Effector CD8-positive, alpha-beta T cell (primary cell): ENCODE results near the gene RPH3AL.

Experiments
- DNase-seq: peaks from one replicate; lab custom pipeline; 2025; lab: John Stamatoyannopoulos, UW

The RPH3AL gene

DNA sequence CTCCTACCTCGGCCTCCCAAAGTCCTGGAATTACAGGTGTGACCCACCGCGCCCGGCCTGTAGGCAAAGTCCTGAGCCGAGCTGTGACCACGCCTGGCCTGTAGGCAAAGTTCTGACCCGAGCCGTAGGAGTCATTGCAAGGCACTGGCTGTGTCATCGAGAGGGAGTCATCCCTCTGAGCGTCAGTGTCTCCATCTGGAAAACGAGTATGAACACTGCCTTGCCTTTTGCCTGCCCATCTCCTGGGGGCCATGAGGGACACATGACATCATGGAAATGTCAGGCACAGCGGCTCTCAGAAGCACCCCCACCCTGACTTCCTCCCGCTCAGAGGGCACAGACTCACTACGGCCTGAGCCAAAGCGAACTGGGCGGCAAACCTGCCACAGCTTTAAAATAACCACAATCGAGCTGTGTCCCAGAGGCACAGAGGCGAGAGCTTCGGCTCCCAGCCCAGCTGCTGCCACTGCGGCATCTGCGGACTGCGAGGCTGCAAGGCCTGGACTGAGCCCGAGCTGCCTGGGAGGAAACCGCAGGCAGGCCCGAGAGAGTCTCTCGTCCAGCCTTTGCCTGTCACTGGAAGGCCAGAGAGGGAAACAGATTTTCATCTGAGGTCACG, 50.8 kb downstream of the RPH3AL start:
- DNase-seq: no peak

DNA sequence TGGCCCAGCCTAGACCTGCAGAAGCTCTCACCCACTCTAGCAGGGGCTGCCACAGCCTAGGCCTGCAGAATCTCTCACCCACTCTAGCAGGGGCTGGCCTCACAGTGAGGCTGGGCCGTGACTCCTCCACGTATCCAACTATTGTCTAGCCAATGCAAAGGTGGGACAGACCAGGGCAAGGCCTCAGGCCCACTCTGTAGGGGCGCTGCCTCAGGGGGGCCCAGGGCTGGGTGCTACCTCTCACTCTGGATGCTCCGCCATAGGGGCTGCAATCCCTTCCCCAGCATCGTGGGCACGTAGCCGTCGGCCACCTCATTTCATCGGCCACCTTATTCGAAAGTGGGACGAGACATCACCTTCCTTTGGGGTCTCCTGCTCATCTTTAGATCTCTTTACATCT, 51.7 kb downstream of the RPH3AL start:
- no peak for DNase-seq

DNA sequence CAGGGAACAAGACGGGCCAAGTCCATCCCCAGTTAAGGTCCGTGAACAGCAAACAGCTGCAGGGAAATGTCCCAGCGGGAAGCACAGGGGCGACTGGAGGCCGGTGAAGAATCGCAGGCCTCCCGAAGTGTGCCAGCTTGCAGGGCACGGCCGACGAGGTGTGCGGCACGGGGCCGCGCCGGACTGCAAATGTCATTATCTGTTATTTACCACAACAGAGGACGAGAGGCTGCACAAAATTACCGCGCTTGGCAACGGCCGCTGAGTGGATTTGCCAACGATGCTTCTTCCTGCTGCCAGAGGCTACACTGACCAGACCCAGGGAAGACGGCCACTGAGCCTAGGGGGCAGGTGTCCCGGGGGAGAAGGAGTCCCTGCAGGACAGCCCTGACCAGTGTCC, 53.1 kb downstream of the RPH3AL start:
- no peak for DNase-seq

DNA sequence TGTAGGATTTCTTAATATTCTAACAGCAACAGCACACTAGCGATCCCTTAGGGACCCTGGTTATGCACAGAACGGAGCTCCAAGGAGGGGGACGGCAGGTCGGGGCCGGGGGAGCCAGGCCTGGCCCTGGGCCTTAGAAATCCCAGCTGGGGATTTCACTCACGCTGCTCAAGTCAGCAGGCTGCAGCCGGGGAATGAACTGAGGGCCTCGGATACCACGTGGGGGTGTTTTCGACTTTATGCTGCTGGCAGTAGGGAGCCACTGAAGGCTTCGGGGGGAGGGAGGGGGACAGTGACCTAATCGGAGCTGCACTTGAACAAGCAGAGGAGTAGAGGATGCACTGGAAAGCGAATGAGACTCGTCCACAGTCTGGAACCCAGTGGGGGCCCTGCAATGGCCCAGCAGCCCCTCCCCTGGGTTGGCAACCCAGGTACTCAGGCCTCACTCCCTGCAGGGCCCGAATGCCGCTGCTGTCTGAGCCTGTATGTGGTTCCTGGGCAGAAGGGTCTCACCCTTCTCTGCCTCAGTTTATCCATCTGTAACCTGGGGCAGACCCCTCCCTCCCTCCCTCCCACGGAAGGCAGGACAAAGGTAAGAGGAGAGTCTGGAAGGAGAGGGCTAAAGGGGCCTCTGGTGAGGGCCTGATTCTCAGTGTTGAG, 53.7 kb downstream of the RPH3AL start:
- DNase-seq: no peak

DNA sequence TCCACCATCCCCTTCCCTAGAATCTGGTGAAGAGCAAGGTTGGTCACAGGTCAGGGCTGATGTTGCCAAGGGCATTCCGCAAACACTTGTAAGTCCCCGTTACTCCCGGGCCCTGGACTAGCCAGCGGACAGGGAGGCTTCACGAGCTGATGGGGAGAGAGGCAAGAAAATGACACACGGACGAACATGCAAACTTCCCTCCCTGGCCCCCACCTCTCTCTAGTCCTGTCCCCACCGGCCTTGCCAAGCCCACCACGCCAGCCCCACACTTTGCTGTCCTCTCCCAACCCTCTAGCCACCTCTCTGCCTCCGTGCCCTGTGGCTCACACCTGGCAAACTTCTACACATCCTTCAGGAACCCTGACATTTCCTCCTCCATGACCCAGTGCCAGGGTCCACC, 54.8 kb downstream of the RPH3AL start:
- DNase-seq: no peak

DNA sequence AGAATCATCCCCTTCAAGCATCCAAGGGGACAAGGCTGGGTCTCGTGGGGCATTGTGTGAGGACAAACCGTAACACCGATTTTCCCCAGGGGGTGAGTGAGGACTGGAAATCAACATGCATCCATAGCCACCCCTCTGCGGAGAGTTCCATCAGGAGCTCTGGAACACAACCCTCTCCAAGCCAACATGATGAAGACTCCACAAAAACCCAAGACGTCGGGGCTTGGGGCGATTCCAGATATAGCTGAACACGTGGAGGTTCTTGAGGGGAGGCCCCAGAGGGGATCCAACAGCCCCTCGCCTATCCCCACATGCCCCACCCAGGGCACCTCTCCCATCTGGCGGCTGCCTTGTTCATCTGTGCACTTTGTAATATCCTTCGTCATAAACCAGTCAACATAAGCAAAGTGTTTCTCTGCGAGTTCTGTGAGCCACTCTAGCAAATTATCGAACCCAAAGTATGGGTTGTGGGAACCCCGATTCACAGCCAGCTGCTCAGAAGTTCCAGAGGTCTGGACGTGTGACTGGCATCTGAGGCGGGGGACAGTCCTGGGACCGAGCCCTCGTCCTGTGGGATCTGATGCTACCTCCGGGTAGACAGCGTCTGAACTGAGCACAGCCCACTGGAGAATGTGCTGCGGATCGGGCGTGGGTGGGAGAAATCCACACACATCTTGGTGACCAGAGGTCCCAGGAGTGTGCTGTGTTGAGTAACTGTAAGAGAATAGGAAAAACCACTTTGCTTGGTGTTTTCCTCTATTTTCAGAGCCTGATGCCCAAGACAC, 55.5 kb downstream of the RPH3AL start:
- no peak for DNase-seq

DNA sequence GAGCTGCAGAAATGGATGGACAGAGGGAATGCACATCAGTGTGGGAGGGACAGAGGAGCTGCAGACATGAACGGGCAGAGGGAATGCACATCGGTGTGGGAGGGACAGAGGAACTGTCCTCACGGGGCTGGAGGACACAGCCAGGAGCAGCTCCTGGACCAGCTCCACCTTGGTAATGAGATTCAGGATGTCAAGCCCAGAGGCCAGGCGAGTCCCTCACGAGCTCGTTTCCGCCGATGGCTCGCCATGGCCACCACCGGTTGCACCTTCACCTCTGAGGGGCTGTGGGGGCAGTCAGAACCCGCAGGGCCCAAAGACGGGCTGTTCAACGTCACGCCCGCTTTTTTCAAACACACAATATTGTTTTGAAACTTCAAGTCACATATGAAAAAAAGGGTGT, 56.2 kb downstream of the RPH3AL start:
- DNase-seq: no peak

DNA sequence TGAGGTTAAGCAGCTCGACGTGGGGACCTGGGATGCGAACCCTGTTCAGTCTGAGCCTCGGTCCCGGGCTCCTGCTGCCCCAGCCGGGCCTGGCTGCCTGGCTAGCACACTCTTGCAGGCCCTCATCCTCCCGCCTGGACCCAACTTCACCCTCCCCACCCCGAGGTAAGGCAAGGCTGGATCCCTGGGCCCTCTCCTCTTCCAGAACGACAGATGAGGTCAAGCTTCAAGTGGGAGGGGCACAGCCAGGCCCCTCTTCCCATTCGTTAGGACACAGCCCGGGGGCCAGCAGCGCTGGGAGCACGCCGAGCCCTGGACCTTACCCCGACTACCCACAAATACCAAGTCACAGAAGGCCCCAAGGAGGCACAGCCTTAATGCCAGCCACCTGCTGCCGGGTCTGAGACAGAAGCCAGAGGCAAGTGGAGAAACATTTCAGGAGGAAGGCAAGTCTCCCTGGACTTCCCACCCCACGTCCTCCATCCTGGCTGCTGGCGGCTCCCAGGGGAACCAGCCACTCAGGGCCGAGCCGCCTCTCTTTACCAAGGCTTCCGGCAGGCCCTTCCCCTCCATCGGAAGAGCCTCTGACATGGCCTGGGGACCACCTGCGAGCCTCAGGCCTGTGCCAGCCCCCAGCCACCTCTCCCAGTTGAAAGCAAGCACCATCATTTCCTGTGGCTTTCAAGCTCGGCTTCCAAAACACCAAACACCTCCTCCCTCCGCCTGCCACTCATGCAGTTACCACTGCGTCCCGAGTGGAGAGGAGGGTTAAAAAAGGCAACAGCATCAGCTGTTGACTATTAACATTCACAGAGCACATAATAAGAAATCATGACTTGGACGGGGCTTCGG, 59.9 kb downstream of the RPH3AL start:
- DNase-seq: no peak

DNA sequence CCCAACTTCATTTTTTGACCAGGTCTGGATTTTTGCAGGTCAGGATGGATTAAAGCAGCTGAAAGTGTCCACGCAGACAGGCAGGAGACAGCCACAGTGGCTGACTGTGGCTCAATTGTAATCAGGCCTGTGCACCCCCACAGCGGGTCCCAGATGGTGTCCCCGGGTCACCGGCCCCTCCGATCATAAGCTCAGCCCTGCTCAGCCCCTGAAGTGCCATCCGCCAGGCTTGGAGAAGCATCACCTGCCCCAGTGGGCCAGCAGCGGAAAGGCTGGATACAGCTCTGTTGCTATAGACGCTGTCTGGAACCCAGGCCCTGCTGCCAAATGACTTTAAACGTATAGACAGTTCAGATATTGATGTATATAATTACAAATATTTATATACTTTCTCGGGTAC, 60.6 kb downstream of the RPH3AL start:
- DNase-seq: no peak

DNA sequence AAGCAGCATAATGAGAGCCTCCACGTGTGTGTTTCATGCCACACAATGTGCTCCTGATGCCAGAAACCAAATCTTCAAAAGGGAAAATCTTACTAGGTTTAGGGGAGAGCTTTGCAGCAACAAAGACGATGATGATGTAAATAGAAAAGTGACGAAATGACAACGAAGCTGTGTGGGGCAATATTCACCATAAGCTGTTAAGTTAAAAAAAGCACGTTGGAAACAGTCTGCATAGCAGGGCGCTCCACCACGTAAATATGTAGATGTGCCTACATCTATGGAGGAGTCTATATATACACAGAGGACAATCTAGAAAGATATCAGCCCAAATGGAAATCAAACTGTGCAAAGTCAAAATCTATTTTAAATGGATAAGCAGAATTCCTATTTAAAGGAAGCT, 61.0 kb downstream of the RPH3AL start:
- no peak for DNase-seq

DNA sequence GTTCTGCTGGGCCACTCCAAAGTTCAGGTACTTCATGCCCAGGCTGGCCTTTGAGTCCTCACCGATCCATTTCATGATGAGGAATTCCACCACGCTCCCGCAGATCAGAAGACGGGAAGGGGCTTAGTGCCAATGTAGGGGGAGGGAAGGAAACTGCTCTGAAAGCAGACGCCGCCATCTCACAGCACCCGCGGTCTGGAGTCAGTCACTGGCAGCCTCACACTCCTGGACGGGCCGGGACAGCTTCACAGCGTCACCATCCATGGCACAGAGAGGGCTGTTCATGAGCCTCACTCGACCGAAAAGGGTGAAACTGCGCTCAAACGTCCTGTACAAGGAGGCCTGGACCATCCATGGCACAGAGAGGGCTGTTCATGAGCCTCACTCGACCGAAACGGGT, 62.0 kb downstream of the RPH3AL start:
- DNase-seq: no peak

DNA sequence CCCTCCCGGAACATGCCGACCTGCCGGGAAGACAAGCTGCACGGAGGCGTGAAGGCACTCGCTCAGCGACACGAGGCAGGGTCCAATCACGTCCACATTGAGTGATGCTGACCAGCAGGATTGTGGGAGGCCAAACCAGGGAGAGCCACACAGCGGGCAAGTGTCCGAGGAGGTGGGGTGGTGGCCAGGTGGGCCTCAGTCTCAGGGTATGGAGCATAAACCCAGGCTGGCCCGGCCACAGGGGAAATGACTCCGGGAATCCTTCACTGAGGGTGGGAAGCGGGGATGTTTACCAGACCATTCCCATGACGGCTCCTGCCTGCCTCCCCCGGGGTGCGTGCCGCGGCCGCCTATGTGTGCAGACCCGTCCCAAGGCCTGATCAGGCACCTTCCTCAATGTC, 62.5 kb downstream of the RPH3AL start:
- no peak for DNase-seq

DNA sequence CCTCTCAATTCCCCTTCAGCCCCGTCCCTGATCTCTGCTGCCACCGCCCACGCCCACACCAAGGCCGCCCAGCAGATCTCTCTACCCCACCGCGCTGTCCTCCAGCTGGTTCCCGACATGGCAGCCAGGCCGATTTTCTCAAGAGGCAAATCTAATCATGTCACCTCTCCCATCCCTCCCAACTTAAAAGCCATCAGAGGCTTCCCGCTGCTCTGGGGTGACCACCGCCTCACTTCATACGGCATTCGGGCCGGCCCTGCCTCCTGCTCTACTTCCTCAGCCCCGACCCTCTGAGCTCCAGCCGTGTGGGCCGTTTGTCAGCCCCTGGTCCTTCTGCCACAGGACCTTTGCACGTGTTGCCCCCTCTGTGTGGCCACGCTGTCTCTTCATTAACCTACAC, 63.2 kb downstream of the RPH3AL start:
- DNase-seq: no peak

DNA sequence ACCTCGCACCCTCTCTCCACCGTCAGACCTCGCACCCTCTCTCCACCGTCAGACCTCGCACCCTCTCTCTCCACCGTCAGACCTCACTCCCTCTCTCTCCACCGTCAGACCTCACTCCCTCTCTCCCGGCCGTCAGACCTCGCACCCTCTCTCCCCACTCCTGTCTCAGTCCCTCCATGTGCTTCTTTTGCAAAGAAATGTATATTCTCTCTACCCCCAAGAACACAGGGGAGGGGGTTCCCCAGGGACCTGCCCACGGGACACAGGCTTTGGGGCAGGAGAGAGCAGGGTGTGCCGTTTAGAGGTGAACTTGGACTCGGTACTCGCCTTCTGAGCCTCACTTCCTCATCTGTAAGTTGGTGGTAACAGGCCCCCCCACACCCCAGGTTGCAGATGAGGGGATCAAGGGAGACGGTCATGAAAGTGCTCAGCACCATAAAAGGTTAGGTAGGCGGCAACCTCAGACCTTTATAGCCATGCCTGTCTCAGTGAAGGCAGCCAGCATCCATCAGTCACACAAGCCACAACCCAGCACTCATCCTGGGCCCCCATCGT, 63.7 kb downstream of the RPH3AL start:
- DNase-seq: no peak

DNA sequence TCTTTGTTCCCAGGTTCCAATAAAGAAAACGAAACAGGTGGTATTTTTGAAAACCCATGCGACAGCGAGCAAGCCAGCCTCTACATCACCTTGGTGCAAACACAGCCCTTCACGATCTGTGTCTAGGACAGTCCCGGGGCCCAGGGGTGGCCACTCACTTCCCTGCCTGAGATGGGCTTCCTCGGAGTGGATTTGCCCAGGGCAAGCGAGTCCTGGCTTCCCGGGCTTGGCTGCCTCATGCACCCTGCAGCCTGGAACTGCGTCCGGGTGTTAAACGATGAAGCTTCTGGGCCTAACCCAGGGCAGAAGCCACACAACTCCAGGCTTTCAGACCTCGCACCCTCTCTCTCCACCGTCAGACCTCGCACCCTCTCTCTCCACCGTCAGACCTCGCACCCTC, 66.0 kb downstream of the RPH3AL start:
- no peak for DNase-seq

DNA sequence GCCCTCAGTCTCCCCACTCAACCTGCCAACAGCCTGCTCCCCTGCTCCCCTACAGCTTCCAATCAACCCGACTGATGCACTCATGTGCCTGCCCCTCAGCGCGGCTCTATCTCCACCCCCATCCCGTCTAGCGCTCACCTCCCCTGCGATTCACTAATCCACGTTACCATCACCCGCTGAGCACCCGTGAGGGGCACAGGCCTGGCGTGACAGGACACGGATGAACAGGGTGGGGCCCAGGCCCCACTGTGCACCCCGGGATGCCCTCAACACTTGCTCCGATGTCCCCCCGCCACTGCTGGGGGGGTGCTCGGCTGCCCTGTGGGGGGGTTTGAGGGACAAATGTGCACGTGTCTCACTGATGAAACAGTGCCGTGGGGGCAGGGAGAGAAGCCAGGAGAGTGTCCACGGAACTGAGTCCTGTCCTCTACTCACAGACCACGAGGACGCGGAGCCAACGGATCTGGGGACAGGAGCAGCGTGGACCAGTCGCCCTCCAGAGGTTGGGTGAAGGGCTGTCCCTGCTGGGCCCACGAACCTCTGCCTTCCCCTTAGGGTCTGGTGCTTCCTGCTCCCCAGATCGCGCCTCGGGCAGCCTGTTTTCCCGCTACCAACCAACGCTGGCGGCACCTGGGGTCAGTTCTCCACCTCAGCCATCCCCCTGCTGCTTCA, 66.7 kb downstream of the RPH3AL start:
- no peak for DNase-seq

DNA sequence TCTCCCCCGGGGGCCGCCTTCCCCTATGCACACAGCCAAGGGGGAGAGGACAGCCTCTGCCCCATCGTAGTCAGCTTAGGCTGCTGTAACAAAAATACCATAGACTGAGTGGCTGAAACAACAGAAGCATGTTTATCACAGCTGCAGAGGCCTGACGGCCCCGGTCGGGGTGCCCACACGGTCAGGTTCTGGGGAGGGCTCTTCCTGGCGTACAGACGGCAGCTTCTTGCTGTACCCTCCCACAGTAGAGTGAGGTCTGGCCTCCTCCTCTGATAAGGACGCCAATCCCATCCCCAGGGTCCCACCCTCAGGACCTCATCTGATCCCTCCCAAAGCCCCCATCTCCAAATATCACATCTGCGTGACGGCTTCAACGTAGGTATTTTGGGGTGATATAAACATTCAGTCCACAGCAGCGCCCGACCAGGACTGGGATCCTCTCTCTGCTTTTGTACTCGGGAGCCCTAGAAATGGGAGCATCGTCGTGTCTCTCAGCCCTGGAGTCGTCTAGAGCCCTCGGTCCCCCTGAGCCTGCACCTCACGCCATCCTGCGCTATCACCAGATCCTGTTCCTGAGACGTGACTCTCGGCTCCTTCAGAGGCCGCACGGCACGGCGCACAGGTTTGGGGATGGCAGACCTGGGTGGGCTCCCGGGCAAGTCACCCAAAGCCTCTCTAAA, 67.8 kb downstream of the RPH3AL start:
- no peak for DNase-seq

DNA sequence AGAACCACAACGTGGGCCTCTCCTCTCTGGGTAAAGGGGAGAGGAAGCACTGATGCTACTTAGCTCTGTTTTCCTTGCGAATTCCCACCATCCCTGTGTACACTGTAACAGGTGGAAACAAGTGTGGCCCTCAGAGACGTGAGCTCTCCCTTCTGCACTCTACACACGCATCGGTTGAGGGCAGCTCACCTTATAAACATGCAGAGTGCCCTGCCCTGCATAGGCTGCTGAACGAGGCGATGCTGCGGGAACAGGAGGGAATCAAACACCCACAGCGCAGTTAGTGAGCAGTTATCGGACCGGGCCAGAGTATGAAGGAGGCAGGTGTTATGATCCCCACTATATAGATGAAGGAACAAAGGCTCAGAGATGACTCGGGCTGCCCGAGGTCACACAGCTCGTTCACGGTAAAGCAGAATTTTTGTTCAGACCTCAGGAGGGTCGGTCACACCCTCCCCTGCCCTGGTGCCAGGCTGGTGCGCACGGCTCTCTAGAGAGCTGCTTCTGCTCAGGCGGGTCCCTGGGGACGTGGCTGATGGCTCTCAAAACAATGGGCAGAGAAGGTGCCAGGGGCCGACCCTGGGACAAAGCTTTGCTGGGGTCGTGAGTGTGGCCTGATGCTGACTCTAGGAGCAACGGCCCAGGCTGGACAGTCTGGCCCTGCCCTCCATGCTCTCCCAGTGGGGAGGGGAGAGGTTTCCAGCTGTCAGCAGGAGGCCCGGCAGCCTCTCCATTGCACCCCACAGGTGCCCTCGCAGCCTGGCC, 68.5 kb downstream of the RPH3AL start:
- no peak for DNase-seq

DNA sequence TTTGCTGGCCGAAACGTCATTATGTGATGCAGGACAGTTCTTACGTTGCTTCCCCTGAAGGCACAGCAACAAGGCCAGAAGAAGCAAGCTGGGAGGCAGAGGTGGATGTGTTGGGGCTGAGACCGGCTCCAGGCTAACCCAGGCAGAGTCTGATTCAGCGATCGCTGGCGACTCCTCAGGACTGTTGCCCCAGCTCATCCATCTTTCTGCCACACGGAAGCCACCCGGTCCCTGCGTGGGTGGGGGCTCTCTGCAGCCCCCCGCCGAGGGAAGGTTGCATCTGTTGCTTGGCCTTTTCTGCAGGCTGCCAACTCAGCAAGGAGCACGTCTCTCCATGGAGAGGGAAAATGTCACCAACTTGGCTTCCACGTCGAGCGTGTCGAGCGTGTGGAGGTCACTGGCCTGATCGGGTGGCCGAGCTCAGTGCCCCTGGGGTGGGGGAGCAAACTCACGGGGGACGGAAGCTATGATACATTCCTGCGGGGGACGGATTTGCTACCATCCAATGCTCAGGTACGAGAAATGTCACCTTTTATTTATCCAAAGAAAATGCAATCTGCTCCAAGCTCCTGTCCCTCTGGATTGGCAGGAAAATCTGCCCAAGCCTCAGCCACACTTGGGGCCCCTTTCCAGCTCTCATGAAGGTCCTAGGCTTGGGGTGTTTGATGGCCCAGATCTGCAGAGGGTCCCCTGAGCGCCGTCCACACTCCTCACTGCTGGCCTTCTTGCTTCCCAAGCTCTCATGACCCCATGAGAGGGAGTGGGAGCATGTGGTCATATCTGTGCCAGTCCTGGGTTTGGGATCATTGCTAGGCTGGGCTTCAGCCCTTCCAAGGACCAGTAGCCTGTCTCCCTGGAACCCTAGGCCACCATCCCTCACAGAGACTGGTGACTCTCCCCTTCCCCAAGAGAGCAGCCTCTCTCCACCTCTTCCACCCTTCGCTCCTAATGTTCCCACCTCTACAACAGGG, 69.4 kb downstream of the RPH3AL start:
- no peak for DNase-seq
